Activated CD4-positive, alpha-beta T cell treated with anti-CD3 and anti-CD28 coated beads, Interleukin-10, Interleukin-2, amounts not matched to agents 100 ng/mL and 50 ng/mL, durations not matched to agents 16 hours and 8 hours (primary cell): ENCODE results near the gene ABCC1.
"Not testable (repeated sequence)": the region's sequence is repeated elsewhere in the genome, so short reads cannot be mapped to it uniquely, and the experiment has no call there.

Source experiments
- DNase-seq: peaks from one replicate; pipeline ENCODE4 v3.0.0-alpha.2; 2020

The ABCC1 gene

DNA sequence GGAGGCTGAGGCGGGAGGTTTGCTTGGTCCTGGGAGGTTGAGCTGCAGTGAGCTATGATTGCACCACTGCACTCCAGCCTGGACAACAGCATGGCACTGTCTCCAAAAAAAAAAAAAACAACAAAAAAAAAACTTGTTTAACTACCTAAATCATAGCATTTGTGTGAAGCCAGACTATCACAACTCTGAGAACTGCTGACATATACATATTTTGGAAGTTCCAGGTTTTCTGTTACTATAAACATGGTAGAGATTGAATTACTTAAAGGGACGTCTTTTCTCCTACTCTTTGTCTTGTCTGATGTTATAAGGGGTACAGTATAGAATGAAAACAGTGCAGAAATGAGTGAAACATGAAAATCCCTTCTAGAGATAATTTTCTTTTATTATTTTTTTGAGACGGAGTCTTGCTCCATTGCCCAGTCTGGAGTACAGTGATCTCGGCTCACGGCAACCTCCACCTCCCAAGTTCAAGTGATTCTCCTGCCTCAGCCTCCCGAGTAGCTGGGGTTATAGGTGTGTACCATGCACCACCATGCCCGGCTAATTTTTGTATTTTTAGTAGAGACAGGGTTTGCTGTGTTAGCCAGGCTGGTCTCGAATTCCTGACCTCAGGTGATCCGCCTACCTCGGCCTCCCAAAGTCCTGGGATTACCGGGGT is 18.4 kb downstream of the ABCC1 start:
- no peak for DNase-seq

DNA sequence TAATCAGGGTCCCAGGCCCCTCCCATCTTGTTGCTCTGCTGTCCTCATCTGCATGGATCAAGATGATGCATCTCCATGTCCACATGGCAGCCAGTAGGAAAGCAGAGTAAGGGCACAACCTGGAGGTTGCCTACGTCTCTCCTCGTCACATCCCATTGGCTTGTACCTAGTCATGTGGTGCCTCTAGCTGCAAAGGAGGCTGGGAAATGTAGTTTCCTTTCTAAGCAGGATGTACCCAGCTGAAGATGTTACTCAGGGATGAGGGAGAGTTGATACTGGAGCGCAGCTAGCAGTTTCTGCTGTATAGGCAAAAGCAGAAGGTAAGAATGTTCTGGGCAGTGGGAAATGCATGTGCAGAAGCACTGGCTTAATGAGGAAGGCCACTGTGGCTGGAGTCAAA is 20.8 kb downstream of the ABCC1 start:
- DNase-seq: peak; percentile 54

DNA sequence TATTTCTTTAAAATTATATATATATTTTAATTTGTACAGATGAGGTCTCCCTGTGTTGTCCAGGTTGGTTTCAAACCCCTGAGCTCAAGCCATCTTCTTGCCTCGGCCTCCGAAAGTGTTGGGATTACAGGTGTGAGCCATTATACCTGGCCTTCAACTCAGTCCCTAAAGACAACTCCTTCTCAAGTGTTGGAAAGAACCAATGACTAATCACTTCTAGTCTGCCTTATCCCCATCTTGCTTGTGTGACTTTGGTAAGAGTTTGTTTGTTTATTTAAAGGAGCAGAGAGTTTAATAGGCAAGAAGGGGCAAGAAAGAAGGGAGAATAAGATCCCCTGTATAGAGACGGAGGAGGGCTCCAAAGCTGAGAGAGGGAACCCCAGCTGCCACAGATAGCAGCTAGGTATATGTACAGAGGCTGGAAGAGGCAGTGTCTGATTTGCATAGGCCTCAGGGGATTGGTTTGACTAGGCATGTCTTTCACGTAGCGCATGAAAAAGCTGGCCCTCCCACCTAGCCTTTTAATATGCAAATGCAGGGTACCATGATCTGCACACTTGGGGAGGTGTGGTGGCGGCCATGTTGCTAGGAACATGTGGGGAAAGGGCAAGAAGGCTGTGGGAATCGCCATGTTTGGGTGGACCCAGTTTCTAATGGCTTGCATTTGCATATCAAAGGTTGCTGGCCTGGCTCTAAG is 21.5 kb downstream of the ABCC1 start:
- DNase-seq: no peak

DNA sequence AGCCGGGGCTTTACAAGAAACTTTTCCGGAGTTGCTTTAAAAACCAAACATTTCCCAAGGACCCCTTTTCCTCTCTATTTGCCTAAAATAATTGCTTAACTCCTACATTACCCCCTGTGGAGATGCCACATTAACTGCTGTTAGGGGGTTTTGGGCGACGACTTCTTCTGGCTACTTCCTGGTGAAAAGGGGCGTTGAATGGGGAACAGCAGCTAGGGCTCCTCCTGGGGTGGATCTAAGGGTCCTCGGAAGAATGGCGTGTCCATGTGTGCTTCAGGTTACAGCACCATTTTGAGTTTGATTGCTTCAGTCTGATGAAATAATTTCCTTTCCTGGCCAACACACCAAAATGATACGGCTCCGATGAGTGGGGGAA is 22.0 kb downstream of the ABCC1 start:
- DNase-seq: no peak

DNA sequence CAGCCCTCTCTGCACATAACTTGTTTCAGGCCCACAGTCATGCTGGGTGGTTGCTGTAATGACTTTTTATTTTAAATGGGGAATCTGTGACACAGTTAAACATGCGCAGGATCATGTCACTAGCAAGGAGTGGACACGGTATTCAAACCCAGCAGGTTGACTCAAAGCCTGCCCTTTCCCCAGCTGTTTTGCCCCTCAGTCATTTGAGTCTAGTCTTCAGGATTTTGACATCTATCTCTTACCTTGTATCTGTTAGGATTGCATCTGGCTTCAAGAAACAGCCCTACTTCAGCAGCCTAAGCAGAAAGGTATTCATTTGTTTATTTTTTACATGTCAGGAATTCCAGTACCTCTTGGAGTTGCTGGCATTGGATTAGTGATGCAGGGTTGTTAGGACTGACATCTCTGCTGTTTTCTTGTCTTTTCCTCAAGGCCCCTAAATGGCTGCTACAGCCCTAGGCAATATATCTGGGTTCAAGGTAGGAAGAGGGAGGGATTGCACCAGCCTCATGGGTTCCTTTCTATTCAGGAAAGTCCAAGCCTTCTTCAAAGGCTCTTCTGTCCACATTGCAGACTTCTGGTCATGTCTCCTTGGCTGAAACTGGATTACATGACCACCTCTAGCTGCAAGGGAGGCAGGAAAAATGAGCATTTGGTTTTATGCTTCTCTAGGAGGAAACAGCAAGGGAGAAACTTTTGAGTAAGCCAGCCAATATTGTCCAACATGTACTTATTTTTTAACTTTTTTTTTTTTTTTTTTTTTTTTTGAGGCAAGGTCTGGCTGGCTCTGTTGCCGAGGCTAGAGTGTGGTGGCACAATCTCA is 22.8 kb downstream of the ABCC1 start:
- no peak for DNase-seq

DNA sequence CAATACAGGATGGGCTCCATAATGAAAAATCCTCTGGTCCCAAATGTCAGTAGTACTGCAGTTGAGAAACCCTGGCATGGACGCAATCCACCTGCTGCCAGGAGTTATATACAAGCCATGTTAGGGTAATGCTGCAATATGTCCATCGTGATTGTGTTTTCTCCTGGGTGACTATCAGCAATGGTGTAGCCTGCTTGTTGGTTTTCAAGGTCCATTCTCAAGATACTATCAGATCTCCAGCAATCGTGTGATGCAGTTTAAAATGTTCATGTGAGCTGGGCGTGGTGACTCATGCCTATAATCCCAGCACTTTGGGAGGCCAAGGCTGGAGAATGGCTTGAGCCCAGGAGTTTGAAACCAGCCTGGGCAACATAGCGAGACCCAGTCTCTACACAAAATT is 24.0 kb downstream of the ABCC1 start:
- no peak for DNase-seq

DNA sequence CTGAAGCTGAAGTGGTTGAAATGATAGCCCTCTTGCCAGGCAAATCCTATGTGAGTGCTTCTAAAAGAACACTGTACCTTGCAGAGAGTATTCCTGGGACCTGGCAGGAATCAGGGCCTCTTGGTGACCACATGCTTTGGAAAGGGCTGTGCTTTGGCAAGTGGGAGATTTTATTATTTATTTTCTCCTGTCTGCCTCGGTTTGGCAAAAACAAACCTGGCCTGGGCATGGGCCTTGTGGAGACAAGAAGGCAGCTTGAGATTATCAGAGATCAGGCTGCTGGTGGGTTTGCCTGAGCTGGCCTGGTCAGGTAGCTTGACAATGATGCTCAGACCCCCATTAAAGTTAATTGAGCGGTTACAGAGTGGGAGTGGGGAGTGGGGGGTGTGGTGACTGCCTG is 24.6 kb downstream of the ABCC1 start:
- DNase-seq: no peak

DNA sequence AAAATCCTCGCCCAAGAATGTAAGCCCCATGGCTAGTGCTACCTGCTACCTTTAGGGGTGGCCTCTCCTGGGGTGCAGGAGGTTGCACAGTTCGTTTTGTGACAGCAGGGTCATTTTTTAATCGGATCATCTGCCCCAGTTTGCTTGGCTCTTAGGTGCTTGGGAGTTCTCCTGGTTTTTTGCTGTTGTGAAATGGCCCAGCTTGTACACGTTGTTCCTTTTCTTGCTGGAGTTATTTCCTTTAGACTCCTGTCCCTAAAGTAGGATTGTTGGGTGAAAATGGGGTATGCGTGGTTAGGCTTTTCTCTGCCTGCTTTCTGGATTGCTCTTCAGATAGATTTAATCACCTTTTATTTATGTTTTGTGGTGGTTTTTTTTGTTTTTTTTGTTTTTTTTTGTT is 25.8 kb downstream of the ABCC1 start:
- DNase-seq: no peak

DNA sequence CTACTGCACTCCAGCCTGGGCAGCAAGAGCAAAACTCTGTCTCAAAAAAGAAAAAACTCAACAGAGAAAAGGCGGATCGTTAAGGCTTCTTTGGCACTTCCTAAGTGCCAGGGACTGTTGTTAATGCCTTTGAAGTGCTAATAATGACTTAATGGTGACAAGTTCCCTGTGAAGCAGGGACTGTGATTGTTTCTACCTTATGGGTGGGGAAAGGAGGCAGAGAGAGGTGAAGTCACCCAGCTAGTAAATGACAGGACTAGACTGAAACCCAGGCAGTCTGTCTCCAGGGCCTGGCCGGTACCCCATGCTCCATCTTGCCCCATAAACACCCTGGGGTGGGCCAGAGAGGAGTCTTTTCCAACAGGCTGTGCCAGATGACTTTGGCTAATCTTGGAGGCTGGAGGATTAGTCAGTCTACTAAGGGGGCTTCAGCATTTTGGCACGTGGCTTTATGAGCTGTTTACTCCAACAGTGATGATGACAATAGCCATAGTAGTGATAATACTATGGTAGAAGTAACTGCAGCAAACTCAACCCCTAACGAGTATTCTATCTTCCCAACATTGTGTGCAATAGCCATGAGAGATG is 26.9 kb downstream of the ABCC1 start:
- no peak for DNase-seq

DNA sequence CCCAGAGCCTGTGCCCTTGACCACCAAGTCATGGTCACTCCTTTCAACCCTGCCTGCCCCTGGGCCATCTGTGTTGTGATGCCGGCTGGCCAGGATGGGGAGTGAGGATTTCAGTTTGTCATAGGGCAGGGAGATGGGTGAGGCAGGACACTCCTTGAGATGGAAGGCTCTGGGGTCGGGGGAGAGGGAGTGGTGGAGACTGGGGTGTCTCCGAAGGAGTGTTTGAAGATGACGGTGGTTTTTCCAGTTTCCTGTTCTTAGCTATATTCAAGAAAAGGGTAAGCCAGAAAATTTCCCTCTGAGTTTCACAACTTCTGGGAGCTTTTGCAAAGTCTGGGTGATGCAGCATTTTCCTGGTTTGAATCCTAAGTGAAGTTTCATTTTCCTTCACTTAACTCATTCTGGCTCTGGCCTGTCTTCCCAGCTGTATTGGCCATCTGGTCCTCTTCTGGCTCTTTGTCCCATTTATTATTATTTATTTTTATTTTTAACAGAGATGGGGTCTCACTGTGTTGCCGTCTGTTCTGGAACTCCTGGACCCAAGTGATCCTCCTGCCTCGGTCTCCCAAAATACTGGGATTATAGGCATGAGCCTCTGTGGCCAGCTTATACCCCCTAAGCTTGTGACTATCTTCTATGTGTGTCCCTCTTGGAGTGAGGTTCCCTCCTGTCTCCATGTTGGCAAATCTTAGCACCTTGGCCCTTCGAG is 27.7 kb downstream of the ABCC1 start:
- no peak for DNase-seq

DNA sequence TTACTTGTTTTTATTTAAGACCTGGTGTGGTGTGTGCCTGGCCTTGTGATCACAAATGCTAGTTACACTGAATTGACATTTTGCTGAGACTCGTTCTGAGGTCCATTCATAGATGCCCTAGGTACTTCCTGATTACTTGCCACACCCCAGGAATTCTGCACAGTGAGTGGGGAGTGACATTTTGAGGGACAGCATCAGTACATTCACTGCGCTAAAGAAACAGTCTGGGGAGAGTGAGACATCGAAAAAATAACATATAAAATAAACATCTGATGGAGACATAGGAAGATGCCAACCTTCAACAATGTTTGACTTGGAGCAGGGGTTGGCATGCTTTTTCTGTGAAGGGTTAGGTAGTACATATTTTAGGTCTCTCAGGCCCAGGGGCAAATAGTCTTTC is 30.4 kb downstream of the ABCC1 start:
- no peak for DNase-seq

DNA sequence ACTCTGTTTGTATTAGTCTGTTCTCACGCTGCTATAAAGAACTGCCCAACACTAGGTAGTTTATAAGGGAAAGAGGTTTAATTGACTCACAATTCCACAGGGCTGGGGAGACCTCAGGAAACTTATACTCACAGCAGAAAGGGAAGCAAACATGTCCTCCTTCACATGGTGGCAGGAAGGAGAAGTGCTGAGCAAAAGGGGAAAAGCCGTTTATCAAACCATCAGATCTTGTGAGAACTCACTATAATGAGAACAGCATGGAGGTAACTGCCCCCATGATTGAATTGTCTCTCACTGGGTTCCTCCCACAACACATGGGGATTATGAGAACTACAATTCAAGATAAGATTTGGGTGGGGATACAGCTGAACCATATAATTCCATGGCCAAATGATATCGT is 30.9 kb downstream of the ABCC1 start:
- DNase-seq: no peak

DNA sequence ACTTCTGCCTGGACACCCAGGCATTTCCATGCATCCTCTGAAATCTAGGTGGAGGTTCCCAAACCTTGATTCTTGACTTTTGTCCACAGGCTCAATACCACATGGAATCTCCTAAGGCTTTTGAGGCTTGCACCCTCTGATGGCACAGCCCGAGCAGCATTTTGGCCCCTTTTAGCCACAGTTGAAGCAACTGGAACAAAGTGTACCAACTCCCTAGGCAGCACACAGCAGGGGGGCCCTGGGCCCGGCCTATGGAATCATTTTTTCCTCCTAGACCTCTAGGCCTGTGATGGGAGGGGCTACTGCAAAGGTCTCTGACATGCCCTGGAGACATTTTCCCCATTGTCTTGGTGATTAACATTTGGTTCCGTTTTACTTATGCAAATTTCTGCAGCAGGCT is 32.0 kb downstream of the ABCC1 start:
- no peak for DNase-seq

DNA sequence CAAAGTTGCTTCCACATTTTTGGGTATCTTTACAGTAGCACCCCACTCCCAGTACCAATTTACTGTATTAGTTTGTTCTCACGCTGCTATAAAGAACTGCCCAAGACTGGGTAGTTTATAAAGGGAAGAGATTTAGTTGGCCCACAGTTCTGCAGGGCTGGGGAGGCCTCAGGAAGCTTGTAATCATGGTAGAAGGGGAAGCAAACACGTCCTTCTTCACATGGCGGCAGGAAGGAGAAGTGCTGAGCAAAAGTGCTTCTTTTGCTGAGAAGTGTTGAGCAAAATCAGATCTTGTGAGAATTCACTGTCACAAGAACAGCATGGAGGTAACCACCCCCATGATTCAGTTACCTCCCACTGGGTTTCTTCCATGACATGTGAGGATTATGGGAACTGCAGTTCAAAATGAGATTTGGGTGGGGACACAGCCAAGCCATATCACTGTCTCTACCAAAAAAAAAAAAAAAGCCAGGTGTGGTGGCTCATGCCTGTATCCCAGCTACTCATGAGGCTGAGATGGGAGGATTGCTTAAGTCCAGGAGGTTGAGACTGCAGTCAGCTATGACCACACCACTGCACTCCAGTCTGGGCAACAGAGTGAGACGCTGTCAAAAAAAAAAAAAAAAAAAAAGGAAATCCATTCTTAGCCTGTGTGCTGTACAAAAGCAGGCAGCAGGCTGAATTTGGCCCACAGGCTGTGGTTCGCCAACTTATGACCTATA is 32.9 kb downstream of the ABCC1 start:
- not testable (repeated sequence) for DNase-seq

DNA sequence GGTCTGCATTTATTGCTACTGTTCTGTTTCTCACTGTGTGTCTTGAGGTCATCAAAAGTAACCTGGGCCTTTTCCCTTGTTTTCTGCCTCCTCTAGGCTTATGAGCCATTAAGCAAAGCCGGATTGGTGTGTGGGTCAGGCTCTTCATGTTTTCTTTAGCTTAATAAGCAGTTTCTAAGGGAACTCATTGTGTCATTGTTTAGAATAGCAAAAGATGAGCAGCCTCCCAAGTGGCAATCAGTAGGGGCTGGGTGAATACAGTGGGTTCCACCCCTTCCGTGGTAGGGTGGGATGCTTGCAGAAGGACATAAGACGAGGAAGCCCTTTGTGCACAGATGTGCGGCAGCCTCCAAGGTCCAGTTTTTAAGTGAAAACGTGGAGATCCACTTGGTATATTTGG is 34.5 kb downstream of the ABCC1 start:
- no peak for DNase-seq

DNA sequence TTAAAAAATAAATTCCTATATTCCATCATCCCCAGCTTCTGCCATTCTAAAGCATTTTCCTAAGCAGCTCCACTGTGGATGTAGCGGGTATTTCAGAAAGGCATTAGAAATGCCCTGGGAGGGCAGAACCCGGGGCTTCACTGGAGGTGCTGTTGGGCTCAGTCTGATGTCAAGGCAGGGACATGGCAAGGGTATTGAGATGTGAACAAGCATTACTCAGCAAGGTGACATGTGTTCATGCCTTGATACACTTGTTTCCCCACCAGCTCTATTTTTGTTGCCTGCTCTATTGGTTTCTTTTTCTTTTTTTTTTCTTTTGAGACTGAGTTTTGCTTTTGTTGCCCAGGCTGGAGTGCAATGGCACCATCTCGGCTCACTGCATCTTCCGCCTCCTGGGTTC is 35.7 kb downstream of the ABCC1 start:
- no peak for DNase-seq

DNA sequence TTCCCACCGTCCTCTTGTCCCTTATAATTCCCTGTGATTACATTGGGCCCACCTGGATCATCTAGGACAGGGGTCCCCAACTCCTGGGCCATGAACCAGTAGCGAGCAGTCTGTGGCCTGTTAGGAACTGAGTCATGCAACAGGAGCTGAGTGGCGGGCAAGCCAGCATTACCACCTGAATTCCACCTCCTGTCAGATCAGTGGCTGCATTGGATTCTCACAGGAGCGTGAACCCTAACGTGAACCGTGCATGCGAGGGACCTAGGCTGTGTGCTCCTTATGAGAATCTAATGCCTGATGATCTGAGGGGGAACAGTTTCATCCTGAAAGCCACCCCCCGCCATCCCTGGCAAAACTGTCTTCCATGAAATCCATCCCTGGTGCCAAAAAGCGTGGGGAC is 36.8 kb downstream of the ABCC1 start:
- DNase-seq: no peak

DNA sequence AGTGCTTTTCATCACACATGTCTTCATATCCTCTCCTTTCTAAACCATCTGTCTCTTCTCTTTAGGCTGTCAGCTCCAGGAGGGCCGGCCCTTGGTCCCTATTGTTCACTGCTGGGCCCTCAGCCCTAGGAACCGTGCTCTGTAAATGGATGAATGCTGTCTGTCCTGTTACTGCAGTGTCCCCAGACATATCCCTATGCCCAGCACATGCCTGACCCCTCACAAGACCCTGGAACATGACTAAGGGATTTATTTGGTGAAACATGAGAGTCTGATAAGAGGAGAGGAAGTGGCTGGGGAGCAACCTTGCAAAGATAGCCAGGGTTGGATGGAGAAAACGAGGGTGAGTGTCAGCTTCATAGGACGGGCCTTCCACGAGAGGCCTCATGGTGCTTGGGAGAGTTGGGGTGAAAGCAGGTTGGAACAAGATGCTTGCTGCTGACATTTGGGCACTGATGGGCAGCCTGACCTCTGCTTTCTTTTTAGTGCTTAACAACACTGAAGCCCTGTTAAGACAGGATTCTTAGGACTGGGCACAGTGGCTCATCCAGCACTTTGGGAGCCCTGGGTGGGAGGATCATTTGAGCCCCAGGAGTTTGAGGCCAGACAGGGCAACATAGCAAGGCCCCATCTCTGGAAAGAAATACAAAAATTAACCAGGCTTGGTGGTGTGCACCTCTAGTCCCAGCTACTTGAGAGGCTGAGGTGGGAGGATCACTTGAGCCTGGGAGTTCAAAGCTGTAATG is 39.0 kb downstream of the ABCC1 start:
- DNase-seq: no peak

DNA sequence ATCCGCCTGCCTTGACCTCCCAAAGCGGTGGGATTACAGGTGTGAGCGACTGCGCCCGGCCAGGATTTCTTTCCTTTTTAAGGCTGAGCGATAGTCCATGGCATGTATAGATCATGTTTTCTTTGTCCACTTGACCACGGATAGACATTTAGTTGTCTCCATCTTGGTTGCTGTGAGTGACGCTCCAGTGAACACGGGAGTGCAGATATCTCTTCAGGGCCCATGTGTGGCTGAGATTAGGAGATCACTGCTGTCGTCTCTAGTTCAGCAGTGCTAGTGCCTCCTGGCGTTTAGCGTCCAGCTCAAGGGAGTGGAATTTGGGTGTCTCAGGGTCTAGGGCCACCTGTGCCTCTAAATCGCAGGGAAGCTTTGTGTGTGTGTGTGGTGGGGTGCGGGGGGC is 41.5 kb downstream of the ABCC1 start:
- DNase-seq: no peak

DNA sequence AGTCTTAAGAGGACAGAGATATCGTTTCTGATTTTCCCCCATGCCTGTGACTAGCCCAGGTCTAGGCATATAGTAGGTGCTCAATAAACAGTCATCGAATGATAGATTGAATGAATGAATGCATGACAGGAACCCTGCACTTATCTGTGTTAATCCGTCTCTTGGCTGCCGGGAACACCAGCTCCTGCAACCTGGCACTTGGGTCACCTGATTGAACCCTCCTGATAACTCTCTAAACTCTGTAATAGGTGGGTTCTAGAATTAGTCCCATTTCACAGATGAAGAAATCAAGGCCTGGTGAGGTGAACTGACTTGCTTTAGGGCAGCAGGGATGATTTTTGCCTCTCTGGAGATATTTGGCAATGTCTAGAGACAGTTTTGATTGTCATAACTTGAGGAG is 43.7 kb downstream of the ABCC1 start:
- no peak for DNase-seq

DNA sequence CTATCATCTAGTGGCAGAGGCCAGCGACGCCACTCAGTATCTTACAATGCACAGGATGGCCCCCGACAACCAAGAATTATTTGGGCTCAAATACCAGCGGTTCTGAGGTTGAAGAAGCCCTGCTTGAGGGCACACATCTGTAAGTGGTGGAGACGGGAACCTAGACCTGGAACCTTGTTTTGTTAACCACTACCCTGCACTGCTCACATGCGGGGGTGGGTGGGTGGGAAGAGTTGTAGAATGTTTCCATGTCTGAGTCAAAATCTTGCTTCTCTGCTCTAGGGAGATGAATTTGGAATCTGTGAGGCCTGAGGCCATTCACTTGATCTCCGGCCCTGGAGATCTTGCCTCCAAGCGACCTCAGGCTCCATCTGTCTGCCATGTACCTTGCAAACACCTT is 44.1 kb downstream of the ABCC1 start:
- no peak for DNase-seq
